Endothelial cell of umbilical vein (primary cell): Measurements from ENCODE around the gene ANXA9.

ENCODE experiments used
- CTCF ChIP-seq, 2 donors: IDR thresholded peaks; 1 replicate in 1 of 2; 2 replicates in 1 of 2; pipeline ENCODE4 v1.5.1; 2011; ENCODE audit warnings: low read length in 2 of 2, mild to moderate bottlenecking in 2 of 2, moderate library complexity in 2 of 2, control low read depth in 1 of 2, inconsistent platforms in 1 of 2, low read depth in 1 of 2; ENCODE audit not compliant: insufficient read depth in 1 of 2; ENCODE audit errors: extremely low read depth in 1 of 2
- FOS ChIP-seq: IDR thresholded peaks from 2 replicates; pipeline ENCODE4 v1.6.1; 2011; ENCODE audit warnings: mild to moderate bottlenecking, low read length, moderate library complexity, borderline replicate concordance; ENCODE audit not compliant: insufficient read depth
- MYC ChIP-seq: IDR thresholded peaks from one replicate; pipeline ENCODE4 v1.6.1; 2011; ENCODE audit warnings: mild to moderate bottlenecking, low read depth, low read length
- POLR2A ChIP-seq: IDR thresholded peaks from 2 replicates; pipeline ENCODE4 v1.6.1; 2012; ENCODE audit warnings: low read depth, mild to moderate bottlenecking, control low read depth, low read length

GRCh38 chr1:150974580-150975478 lies 7.3 kb upstream of the ANXA9 start, which contains the start of gene CERS2:
- TF ChIP-seq POLR2A (no peak), CTCF (IDR thresholded peaks at IDR 0.05; ENCODE audit: extremely low read depth in 1 of 2, insufficient read depth in 1 of 2, low read depth in 1 of 2, low read length in 2 of 2) (no peak), FOS (no peak), MYC (no peak)
